Measurements from ENCODE around the gene PSAP. TPM values are rescaled to one million over a fixed set of nuclear protein-coding genes. Genes with fewer than 3 reads are reported as not detected.

Gene PSAP
- polyA plus RNA-seq, 3 donors = 3,391 to 8,673 (median 7,346) TPM

DNA sequence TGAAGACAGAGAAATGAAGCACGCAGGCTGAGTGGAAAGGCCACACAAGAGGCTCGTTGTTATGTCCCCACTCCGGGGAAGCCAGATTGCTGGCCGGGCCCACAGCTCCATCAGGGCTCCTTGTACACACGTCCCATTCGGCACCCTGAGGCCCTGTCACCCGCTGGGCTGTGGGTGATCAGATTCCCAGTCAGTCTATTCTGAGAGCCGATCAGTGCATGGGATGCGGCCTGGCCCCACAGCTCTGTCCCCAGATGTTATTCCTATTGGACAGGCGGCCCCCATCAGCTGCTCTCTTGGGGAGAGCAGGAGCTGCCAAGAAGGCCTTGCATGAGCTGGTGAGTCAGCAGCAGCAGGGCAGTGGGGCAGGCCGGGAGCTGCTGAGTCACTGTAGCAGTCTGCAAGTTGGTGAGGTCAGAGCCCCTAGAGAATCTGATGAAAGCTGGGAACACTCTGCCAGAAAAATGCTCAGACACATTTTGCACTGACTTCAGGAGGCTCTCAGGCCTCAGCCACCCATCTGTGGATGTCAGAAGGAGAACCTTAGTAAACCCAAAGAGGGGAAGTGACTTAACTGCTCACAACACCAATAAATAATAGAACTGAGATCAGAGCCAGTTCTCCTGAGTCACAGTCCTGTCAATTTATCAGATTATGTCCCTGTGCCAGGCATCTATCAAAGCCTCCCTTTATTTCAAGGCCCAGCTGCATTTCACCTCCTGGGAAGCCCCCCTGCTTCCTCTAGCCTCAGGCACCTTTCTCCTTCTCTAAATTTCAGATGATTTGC lies 9.4 kb upstream of the PSAP start:
- H3K4me3 Mint-ChIP-seq = peak overlapping the region; percentile 26 to 27
- peak overlapping the region; percentile 88 to 98 for H3K27ac ChIP-seq (ENCODE audit: low read depth in 1 of 2, low read length in 2 of 2)
- no peaks in the 10 kb centered on the region for H3K9me3 Mint-ChIP-seq
- no peaks in the 10 kb centered on the region for H3K27me3 ChIP-seq (ENCODE audit: control insufficient read depth in 2 of 2, insufficient read depth in 2 of 2, low read length in 2 of 2)
- H3K9ac ChIP-seq (ENCODE audit: insufficient read depth, low read length, poor library complexity, severe bottlenecking) = peak overlapping the region; percentile 52
- H2AFZ ChIP-seq (ENCODE audit: insufficient read depth, low read depth, low read length, poor library complexity, severe bottlenecking) = no peak overlapping the region
- 52% methylated on average over 11 of the region's 11 CpGs for WGBS (ENCODE audit: insufficient coverage)
- H3K27ac Mint-ChIP-seq = peak overlapping the region; percentile 93 to 97 (median 96)
- no peaks in the 10 kb centered on the region for H3K36me3 ChIP-seq (replicated peaks in 1 of 2; ENCODE audit: control insufficient read depth in 1 of 2, insufficient read depth in 2 of 2, low read length in 2 of 2)
- H3K36me3 Mint-ChIP-seq = peaks cover 0 to 5% of the 10 kb centered on the region in 2 donors
- H3K4me1 ChIP-seq (ENCODE audit: control insufficient read depth in 1 of 2, insufficient read depth in 2 of 2, low read length in 2 of 2) = peaks cover 54 to 61% of the 10 kb centered on the region in 2 donors
- no peaks in the 10 kb centered on the region for H4K20me1 ChIP-seq (ENCODE audit: insufficient read depth, low read length)
- peak; percentile 95 to 98 (median 97) for DNase-seq
- TF ChIP-seq, protein P1, sequence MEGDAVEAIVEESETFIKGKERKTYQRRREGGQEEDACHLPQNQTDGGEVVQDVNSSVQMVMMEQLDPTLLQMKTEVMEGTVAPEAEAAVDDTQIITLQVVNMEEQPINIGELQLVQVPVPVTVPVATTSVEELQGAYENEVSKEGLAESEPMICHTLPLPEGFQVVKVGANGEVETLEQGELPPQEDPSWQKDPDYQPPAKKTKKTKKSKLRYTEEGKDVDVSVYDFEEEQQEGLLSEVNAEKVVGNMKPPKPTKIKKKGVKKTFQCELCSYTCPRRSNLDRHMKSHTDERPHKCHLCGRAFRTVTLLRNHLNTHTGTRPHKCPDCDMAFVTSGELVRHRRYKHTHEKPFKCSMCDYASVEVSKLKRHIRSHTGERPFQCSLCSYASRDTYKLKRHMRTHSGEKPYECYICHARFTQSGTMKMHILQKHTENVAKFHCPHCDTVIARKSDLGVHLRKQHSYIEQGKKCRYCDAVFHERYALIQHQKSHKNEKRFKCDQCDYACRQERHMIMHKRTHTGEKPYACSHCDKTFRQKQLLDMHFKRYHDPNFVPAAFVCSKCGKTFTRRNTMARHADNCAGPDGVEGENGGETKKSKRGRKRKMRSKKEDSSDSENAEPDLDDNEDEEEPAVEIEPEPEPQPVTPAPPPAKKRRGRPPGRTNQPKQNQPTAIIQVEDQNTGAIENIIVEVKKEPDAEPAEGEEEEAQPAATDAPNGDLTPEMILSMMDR (IDR thresholded peaks at IDR 0.05) = no peak
- no peaks in the 10 kb centered on the region for H3K9me3 ChIP-seq (replicated peaks in 1 of 2; ENCODE audit: control insufficient read depth in 1 of 2, insufficient read depth in 1 of 2, low read length in 2 of 2)
- H3K27me3 Mint-ChIP-seq (ENCODE audit: low read depth in 3 of 3) = peaks cover 0 to 5% (median 0%) of the 10 kb centered on the region in 3 donors
- intact Hi-C loops (cut with micrococcal nuclease) = loop anchor here in 1 of 2 donors (1.0 kb wide), 1 partner anchor 8 kb away; no protein-coding TSS in a partner anchor
- H3K79me2 ChIP-seq (ENCODE audit: insufficient read depth, low read length) = no peaks in the 10 kb centered on the region
- H3K4me1 Mint-ChIP-seq = peaks cover 51% of the 10 kb centered on the region
- H3K4me2 ChIP-seq (replicated peaks; ENCODE audit: extremely low read depth, low read length, poor library complexity, severe bottlenecking) = peak overlapping the region; percentile 4
- H3K4me3 ChIP-seq (replicated peaks in 1 of 3; ENCODE audit: low read depth in 2 of 3, low read length in 3 of 3) = peak overlapping the region in 1 of 3 experiments; percentile 19

DNA sequence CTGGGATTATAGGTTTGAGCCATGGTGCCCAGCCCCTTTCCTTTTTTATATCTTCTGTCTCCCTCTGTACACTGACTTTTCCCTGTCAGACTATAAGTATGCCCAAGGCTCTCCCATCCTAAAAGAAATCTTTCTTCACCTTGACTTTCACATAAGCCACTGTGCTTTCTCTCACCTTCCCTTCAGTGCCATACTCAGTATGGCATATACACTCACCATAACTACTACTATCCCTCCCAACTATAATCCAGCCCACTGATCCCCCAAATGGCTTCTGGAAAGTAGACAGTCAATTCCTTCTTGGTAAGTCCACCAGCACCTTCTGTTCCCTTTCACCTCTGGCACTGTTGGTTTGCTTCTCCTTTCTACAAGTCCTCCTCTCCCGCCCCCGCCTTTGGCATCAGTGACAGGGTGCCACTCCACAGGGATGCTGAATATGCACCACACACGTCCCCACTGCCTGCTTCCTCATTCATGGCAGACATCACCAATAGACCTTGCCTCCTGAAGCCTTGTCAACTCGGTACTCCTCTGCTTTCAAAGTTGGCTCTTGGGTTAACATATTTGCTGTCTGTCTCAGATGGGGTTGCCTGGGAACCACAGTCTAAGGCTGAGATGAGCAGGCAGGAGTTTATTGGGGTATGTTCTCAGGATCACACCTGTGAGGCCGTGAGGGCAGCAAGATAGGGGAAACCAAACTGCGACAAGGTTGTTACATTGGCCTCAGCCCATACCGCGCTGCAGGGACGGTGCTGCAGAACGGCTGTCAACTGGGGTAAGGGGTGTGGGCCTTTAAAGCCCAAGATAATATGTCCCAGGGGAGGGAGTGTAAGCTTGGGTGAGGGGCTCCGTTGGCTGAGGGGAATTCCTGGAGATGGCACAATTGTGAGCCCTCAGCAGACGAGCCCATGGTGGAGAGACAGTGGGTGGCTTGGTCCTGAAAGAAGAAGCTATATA lies 7.2 kb upstream of the PSAP start:
- H3K4me1 Mint-ChIP-seq = peaks cover 46% of the 10 kb centered on the region
- Histone ChIP-seq H3K27me3 (ENCODE audit: control insufficient read depth in 2 of 2, insufficient read depth in 2 of 2, low read length in 2 of 2) (no peaks in the 10 kb centered on the region), H2AFZ (ENCODE audit: insufficient read depth, low read depth, low read length, poor library complexity, severe bottlenecking) (no peak overlapping the region), H3K36me3 (replicated peaks in 1 of 2; ENCODE audit: control insufficient read depth in 1 of 2, insufficient read depth in 2 of 2, low read length in 2 of 2) (no peaks in the 10 kb centered on the region), H3K79me2 (ENCODE audit: insufficient read depth, low read length) (no peaks in the 10 kb centered on the region), H3K4me2 (replicated peaks; ENCODE audit: extremely low read depth, low read length, poor library complexity, severe bottlenecking) (no peak overlapping the region), H3K9ac (ENCODE audit: insufficient read depth, low read length, poor library complexity, severe bottlenecking) (no peak overlapping the region), H3K27ac (ENCODE audit: low read depth in 1 of 2, low read length in 2 of 2) (no peak overlapping the region), H3K9me3 (replicated peaks in 1 of 2; ENCODE audit: control insufficient read depth in 1 of 2, insufficient read depth in 1 of 2, low read length in 2 of 2) (no peaks in the 10 kb centered on the region), H3K4me1 (ENCODE audit: control insufficient read depth in 1 of 2, insufficient read depth in 2 of 2, low read length in 2 of 2) (peaks cover 45 to 48% of the 10 kb centered on the region in 2 donors), H3K4me3 (replicated peaks in 1 of 3; ENCODE audit: low read depth in 2 of 3, low read length in 3 of 3) (no peak overlapping the region), H4K20me1 (ENCODE audit: insufficient read depth, low read length) (no peaks in the 10 kb centered on the region)
- H3K9me3 Mint-ChIP-seq = no peaks in the 10 kb centered on the region
- peak overlapping the region in 1 of 2 donors; percentile 18 for H3K4me3 Mint-ChIP-seq
- peaks cover 0 to 5% (median 0%) of the 10 kb centered on the region in 3 donors for H3K27me3 Mint-ChIP-seq (ENCODE audit: low read depth in 3 of 3)
- TF ChIP-seq, protein P1 (IDR thresholded peaks at IDR 0.05) = no peak
- intact Hi-C loops (cut with micrococcal nuclease) = no loop called here
- DNase-seq = peak; percentile 57 to 77 (median 70)
- WGBS (ENCODE audit: insufficient coverage) = 93% methylated on average over 8 of the region's 12 CpGs
- peak overlapping the region; percentile 28 to 96 (median 64) for H3K27ac Mint-ChIP-seq
- peaks cover 0 to 5% of the 10 kb centered on the region in 2 donors for H3K36me3 Mint-ChIP-seq
